HG03558 (cell line): ENCODE data around the gene KRTAP2-3.
"Not testable (repeated sequence)": the region's sequence is repeated elsewhere in the genome, so short reads cannot be mapped to it uniquely, and the experiment has no call there.

ENCODE experiments used
- ATAC-seq: cut with Tn5 transposase; IDR thresholded peaks from one replicate; pipeline ENCODE4 v1.9.1; 2021; ENCODE audit warnings: moderate number of reproducible peaks; ENCODE audit not compliant: unreplicated experiment; ENCODE audit errors: extremely low read depth

Gene KRTAP2-3

DNA sequence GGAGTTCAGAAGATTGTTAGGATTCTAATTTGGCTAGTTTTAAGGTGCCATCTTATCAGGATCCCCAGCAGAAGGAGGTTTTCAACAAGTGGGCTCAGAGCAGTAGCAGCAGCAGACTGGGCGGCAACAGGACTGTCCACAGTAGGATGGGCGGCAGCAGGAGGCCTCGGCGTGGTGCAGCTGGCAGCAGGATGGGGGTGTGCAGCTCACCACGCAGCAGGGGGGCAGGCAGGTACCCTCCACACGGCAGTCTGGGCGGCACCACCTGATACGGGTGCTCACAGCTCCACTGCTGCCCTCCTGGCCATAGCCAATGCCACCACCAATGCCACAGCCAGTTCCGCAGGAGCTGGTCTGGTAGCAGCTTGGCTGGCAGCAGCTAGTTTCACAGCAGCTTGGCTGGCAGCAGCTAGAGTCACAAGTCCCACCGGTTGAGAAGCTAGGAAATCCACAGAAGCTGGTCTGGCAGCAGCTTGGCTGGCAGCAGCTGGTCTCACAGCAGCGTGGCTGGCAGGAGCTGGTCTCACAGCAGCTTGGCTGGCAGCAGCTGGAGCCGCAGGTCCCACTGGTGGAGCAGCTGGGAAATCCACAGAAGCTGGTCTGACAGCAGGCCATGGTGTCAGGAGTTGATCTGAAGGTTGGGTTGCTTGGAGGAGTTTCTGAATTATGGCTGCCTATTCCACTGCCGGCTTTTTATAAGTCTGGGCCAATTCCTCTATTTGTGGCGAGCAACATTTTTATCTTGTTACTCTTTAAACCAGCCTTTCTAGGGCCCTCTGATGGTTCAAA, 18.9 kb downstream of the KRTAP2-3 start, which contains the start of gene KRTAP1-1:
TSS of gene KRTAP1-1 (minus strand) at position 668 of the 789 bp plus-strand sequence. CDS start at position 615, 53 bp downstream.
- ATAC-seq: not testable (repeated sequence)

DNA sequence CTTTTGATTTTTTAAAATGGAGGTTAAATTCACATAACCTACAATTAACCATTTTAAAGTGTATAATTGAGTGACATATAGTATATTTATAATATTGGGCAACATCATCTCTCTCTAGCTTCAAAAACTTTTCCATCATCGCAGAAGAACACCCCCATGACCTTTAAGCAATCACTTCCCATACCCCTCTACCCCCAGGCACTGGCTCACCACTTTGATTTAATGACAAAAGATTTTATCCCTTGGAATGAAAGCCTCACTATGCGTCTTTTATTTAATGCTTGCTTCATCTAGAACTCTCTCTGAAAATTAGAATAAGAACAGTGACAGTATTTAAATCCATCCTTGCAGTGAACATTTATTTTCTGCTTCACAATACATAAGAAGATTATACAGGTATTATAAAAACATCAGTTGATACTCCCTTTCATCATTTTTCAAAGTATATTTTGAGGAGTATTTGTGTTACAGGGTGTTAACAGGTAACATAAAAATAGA, 22.0 kb downstream of the KRTAP2-3 start:
- ATAC-seq: no peak

DNA sequence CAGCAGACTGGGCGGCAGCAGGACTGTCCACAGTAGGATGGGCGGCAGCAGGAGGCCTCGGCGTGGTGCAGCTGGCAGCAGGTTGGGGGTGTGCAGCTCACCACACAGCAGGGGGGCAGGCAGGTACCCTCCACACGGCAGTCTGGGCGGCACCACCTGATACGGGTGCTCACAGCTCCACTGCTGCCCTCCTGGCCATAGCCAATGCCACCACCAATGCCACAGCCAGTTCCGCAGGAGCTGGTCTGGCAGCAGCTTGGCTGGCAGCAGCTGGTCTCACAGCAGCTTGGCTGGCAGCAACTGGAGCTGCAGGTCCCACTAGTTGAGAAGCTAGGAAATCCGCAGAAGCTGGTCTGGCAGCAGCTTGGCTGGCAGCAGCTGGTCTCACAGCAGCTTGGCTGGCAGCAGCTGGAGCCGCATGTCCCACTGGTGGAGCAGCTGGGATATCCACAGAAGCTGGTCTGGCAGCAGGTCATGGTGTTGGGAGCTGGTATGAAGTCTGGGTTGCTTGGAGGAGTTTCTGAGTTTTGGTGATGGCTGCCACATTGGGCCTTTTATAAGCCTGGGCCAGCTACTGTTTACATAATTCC, 25.5 kb downstream of the KRTAP2-3 start, which contains the start of gene KRTAP1-3:
TSS of gene KRTAP1-3 (minus strand) at position 529 of the 590 bp plus-strand sequence. CDS start at position 476, 53 bp downstream.
- not testable (repeated sequence) for ATAC-seq

DNA sequence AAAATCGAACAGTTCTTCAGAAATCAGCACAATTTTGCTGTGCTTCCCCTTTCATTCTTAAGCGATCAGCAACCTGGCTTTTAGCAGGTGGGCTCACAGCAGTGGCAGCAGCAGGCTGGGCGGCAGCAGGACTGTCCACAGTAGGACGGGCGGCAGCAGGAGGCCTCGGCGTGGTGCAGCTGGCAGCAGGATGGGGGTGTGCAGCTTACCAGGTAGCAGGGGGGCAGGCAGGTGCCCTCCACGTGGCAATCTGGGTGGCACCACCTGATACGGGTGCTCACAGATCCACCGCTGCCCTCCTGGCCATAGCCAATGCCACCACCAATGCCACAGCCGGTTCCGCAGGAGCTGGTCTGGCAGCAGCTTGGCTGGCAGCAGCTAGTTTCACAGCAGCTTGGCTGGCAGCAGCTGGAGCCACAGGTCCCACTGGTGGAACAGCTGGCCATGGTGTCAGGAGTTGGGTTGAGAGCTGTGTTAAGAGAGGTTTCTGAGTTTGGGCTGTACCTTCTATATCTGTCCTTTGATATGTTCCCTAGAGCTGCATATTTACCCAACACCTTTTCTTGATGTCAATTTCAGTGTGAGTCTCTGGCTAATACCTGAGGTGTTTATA, 30.2 kb downstream of the KRTAP2-3 start, which contains the start of gene KRTAP1-4:
TSS of gene KRTAP1-4 (minus strand) at position 563 of the 613 bp plus-strand sequence. CDS start at position 446, 117 bp downstream.
- ATAC-seq: no peak

DNA sequence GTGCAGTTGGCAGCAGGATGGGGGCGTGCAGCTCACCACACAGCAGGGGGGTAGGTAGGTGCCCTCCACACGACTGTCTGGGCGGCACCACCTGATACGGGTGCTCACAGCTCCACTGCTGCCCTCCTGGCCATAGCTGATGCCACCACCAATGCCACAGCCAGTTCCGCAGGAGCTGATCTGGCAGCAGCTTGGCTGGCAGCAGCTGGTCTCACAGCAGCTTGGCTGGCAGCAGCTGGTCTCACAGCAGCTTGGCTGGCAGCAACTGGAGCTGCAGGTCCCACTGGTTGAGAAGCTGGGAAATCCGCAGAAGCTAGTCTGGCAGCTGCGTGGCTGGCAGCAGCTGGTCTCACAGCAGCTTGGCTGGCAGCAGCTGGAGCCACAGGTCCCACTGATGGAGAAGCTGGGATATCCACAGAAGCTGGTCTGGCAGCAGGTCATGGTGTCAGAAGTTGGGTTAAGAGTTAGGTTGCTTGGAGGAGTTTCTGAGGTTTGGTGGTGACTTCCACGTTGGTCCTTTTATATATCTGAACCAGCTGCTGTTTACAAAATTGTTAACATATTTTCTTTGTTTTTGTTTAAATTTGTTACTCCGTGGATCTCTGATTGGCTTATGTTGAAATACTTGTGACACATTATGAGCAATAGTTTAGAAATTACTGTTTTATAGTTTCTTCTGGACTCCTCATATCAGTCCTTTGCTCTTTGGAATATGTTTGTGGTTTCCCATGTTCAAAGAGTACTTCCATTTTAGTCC, 33.0 kb downstream of the KRTAP2-3 start, which contains the start of gene KRTAP1-5:
TSS of gene KRTAP1-5 (minus strand) at position 494 of the 757 bp plus-strand sequence. CDS start at position 441, 53 bp downstream.
- no peak for ATAC-seq

DNA sequence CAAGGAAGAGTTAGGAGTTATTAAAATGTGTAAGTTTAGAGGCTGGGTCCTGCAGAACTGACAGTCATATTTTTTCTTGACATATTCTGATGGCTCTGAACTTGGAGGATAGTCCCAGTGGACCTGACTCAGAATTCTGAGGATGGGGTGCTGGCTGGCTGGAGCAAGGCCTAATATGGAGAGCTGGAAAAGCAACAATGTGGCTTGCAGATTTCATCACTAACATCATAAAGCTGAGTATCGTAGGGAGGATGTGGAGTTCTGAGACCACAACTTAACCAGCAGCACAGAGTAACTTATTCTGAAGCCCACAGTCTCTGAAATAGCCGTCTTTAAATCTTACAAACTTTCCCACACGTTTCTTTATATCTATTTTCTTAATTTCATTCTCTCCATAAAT, 35.2 kb downstream of the KRTAP2-3 start:
- no peak for ATAC-seq

DNA sequence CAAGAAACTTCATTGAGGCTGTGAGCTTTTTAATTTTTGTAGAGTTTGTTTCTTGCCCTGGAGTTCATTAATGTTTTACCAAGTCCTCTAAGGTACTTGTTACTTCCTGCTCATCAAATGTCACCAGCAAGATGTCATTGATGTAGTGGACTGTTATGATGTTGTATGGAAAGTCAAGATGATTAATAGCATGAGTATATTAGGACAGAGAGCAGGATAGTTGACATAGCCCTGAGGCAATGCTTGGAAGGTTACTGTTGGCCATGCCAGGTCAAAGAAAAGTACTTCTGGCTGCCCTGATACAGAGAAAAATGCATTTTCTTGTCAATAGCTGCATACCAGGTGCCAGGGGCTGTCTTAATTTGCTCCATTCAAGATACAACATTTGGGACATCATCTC, 39.6 kb downstream of the KRTAP2-3 start:
- no peak for ATAC-seq

DNA sequence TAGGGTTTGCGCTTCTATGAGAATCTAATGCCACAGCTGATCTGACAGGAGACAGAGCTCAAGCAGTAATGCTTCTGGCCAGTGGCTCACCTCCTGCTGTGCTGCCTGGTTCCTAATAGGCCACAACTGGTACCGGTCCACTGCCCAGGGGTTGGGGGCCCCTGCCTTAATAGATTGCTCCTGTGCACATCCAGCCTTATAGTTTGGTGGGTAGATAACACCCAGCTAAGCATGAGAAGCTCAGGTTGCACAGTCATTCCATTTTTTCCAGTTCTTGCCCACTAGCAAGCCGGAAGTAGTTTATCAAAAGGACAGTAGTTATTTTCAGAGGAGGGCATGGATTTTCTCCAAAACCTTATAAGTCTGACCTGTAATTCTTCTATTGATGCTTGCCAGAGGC, 40.5 kb downstream of the KRTAP2-3 start:
- no peak for ATAC-seq

DNA sequence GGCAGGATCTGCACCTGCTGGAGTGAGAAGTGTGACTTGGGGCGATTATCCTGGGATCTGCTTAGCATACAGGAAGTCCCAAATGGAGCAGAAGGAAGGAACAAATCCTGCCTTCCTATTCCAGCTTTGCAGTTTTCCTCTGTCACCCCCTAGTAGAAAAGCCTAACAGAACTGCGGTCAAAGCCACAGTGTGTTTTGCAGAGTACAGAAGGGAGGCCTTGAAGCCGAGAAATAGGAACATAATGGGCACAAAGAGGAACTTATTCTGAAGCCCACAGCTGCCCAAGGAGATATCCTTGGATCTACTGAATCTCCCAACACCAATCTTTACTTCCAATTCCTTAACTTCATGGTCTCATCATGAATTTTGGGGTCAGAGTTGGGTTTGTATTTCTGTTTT, 41.4 kb downstream of the KRTAP2-3 start:
- ATAC-seq: no peak

DNA sequence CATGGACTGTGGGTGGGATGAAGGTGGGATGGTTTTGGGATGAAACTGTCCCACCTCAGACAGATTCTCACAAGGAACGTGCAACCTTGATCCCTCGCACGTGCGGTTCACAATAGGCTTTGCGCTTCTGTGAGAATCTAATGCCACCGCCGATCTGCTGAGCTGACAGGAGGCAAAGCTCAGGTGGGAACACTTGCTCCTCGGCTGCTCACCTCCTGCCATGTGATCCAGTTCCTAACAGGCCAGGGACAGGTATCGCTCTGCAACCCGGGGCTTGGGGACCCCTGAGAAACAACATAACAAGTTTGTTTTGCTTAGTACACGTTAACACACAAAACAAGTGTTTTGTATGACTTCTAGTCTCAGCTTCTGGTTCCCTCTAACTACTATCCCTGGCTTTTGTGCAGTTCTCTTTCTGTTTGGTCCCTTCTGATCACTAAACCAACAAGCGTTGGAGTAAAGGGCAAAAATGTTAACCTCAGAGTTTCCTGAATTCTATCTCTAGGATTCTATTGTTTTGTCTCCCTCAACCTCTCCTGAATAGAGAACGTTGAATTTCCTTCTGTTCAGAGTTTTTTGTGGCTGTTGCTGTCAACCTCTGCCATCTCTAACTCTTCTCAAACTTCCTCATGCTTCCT, 43.2 kb downstream of the KRTAP2-3 start:
- ATAC-seq: no peak

DNA sequence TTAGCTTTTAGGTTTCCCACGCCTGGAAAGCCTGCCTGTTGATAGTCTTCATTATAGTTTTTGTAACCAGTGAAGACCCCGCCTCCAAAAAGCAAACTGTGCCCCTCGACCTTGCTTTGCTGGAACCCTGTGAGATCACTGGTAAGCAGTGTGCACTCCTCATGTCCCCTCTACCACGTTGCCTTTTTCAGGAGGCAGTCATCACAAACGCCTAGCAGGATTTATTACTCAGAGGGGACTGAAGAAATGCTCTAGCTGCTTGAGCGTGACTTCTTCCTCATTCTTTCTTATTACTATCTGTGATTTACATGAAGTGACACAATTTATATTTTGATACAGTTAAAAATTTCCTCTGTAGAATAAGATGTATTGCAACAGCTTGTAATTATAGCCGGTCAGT, 44.5 kb downstream of the KRTAP2-3 start:
- no peak for ATAC-seq

DNA sequence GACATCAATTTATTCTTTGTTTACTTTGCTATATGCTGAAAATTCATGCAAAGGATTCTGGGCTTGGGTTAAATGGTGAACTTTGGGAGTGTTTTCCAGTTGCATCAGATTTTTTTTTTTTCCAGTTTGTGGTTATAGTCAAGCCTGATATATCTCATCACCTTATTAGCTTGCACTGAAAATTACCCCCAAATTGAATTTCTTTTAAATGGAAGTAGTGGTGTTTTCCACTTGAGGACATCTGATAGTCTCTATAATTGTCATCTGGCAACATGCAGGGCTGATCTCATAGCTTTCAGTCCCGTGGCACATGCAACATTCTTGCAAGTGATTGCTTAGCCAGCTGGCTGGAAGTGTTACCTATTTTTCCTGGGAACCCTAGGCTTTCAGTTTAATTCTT, 46.3 kb downstream of the KRTAP2-3 start:
- no peak for ATAC-seq

DNA sequence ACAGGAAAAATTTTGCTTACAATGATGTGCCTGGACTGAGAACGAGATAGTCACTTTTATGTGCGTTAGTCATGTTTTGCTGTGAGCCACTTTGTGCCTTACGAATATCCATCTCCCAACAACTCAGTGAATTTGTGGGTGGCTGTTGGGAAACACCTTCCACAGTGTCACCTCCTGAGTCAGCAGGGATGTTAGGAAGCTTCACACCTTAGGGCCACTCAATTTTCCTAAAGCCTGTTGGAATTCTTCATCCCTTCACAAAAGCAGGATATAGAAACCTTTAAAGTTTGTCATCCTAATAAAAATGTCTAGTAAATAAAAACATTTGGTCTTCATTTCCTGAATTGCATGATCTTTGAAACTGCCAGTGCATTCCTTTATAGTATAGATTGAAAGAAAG, 46.7 kb downstream of the KRTAP2-3 start:
- ATAC-seq: no peak

DNA sequence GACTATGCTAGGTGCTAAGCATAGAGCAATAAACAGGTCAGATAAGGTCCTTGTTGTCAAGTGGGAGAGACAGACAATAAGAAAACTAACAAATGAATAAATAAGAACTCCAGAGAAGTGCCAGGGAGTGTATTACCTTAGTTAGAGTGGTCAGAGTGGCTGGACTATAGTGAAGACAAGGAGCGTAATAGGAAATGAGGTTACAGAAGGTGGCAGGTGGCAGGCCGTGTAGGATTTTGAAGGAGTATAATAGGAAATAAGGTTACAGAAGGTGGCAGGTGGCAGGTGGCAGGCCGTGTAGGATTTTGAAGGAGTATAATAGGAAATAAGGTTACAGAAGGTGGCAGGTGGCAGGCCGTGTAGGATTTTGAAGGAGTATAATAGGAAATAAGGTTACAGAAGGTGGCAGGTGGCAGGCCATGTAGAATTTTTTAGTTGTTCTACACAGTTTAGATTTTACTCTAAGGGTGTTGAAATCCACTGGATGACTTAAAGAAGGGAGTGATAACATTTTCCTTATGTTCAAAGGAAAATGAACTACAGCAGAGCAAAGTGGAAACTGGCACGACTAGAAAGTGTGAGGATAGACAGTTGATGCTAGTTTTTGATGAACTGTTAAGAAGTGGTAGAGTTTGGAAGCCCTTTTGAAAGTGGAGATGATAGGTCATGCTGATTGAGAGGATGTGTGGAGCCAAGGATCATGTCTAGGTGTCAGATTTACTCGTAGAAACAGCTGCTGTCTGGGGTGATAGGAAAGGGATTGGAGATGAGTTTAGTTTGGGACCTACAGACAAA, 47.4 kb downstream of the KRTAP2-3 start:
- no peak for ATAC-seq

DNA sequence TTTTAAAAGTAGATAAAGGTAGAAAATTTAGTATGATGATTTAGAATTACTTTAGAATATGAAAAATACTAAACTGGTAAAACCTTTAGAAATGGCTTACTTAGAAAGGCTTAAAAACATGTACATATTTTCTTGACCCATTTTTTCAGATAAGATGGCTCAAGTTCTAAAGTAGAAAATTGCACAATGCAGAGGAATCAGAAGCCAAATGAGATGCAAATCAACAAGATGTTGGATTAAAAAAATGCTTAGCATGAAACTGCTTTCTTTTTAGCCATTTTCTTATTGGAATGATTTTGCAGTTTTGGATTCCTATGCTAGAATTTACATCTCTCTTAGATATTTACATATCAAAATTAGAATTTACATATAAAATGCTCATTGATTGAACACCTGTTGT, 49.5 kb downstream of the KRTAP2-3 start:
- no peak for ATAC-seq

DNA sequence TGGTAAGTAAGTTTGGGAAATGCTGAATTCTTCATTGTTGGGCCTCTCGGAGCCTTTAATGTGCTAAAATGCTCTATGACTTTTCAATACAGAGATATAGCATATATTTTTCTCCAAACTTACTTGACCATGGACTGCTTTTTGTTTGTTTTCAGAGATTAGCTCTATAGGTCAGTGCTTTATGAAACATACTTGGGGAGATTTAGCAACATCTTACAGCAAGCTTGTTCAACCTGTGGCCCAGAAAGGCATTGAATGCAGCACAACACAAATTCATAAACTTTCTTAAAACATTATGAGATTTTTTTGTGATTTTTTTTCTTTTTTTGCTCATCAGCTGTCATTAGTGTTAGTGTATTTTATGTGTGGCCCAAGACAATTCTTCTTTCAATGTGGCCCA, 50.0 kb downstream of the KRTAP2-3 start:
- ATAC-seq: no peak

DNA sequence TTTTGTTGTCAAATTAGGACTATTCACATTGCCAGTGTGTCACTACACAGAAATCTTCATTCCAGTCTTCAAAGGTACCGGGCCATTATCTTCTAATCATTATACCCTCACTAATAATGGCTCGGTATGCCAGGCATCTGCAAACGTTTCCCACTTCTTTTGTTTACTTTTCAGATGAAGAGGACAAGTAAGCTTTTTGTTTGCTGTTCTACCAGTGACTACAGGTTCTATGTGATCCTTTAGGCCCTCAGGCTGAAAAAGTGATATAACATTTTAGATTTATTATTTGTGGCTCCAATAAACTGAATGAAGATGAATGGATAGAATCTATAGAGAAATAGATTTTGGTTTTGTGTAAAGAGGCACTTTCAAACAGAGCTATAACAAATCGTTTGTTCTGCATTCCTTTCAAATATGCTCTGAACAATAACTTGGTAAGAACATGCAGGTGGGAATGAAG, 50.6 kb downstream of the KRTAP2-3 start:
- no peak for ATAC-seq
